Gastrocnemius medialis (tissue), 4 donors: Measurements from ENCODE around the gene PRDM8. TPM values are rescaled to one million over a fixed set of nuclear protein-coding genes. Genes with fewer than 3 reads are reported as not detected.

Experiments used
- ATAC-seq, 2 donors: fragments of 150-250 bp; one replicate each; pipeline ENCODE4 v1.9.1; 2016
- DNase-seq, 2 donors: peaks; one replicate each; pipeline ENCODE4 v3.0.0-alpha.2; 2019
- H3K27ac ChIP-seq, 4 donors: fragments of 200-600 bp; sonication (generic); 1 replicate in 1 of 4; 2 replicates in 3 of 4; pipeline ENCODE4 v1.5.1; 2016 to 2018; ENCODE audit warnings: mild to moderate bottlenecking in 2 of 4, moderate library complexity in 1 of 4
- H3K27me3 ChIP-seq, 3 donors: fragments of 200-600 bp; sonication (generic) in 2 of 3; 1 replicate in 1 of 3; 2 replicates in 2 of 3; pipeline versions ENCODE4 v1.5.1 to v1.6.0; 2016 to 2019; ENCODE audit warnings: mild to moderate bottlenecking in 1 of 3, moderate library complexity in 1 of 3
- H3K36me3 ChIP-seq, 2 donors: fragments of 200-600 bp; sonication (generic) in 1 of 2; one replicate each; pipeline ENCODE4 v1.5.1; 2017 to 2018
- H3K4me1 ChIP-seq, 2 donors: fragments of 200-600 bp; sonication (generic) in 1 of 2; one replicate each; pipeline ENCODE4 v1.5.1; 2016 to 2017; ENCODE audit warnings: mild to moderate bottlenecking in 2 of 2
- H3K4me3 ChIP-seq, 4 donors: fragments of 200-600 bp; sonication (generic) in 3 of 4; 1 replicate in 1 of 4; 2 replicates in 3 of 4; pipeline ENCODE4 v1.5.1; 2016 to 2019; ENCODE audit warnings: mild to moderate bottlenecking in 2 of 4
- H3K9me3 ChIP-seq, 3 donors: fragments of 200-600 bp; sonication (generic) in 2 of 3; 1 replicate in 1 of 3; 2 replicates in 2 of 3; pipeline ENCODE4 v1.5.1; 2016 to 2019
- CTCF ChIP-seq, 5 experiments: fragments of 450-650 bp in 3 of 5; fragments of 200-600 bp in 2 of 5; sonication (generic) in 2 of 5; IDR thresholded peaks in 4 of 5; conservative IDR thresholded peaks in 1 of 5; 1 replicate in 4 of 5; 2 replicates in 1 of 5; pipeline ENCODE4 v1.5.1; 2016 to 2019; ENCODE audit warnings: antibody characterized with exemption in 5 of 5, mild to moderate bottlenecking in 3 of 5, moderate library complexity in 3 of 5
- POLR2A ChIP-seq, 2 donors: fragments of 450-650 bp; IDR thresholded peaks; one replicate each; pipeline ENCODE4 v1.6.1; 2017; ENCODE audit warnings: antibody characterized with exemption in 2 of 2, mild to moderate bottlenecking in 2 of 2, moderate library complexity in 2 of 2
- in situ Hi-C, 4 donors: fragments of 200-750 bp; cut with MboI; loops; one replicate each; pipeline versions ENCODE4 v1.15.0 to v1.8.0; 2017; ENCODE audit warnings: low sequenced_read_pairs in 4 of 4
- intact Hi-C: fragments of 100-400 bp; cut with DNase I; formaldehyde crosslinking; loops from one replicate; pipeline ENCODE4 v1.15.1; 2023; ENCODE audit warnings: low total_unique reads
- total RNA-seq, 4 donors: library from RNA; depleted of rRNA; stranded (reverse); fragments of >200 nt; gene quantifications; one replicate each; pipeline versions ENCODE4 v1.1.0 to v1.2.3, GENCODE V29; 2016

Gene PRDM8
- total RNA-seq, 4 donors from 2014 or later: 0.24 to 2.7 (median 1.4) TPM

DNA sequence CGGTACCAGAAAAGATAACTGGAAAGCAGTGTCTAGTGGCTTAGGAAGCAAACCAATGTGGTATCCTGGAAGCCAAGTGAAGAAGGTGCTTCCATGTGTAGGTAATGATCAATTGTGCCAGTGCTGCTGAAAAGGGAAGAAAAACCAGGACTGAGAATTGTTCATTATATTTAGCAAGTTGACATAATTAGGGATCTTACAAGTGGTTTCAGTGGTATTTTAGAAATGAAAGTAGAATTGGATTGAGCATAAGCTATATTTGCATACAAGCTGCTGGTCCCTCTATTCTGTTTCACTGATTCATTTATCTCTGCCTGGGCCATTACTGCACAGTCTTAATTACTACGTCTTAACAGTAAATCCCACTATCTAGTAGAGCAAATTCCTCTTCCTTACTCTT, 32.3 kb downstream of the PRDM8 start:
- no peaks in the 10 kb centered on the region for H3K9me3 ChIP-seq
- H3K4me1 ChIP-seq: no peaks in the 10 kb centered on the region
- H3K36me3 ChIP-seq: no peaks in the 10 kb centered on the region
- no peak overlapping the region for H3K4me3 ChIP-seq
- DNase-seq (no peak), ATAC-seq (no peak)
- no peak overlapping the region for H3K27ac ChIP-seq
- in situ Hi-C loops (no loop called here), intact Hi-C loops (no loop called here)
- TF ChIP-seq POLR2A (IDR thresholded peaks at IDR 0.05) (no peak), CTCF (IDR thresholded peaks at IDR 0.05 in 4 of 5, conservative IDR thresholded peaks at IDR 0.05 in 1 of 5) (no peak)
- H3K27me3 ChIP-seq: peaks cover 0 to 12% (median 0%) of the 10 kb centered on the region in 3 donors

DNA sequence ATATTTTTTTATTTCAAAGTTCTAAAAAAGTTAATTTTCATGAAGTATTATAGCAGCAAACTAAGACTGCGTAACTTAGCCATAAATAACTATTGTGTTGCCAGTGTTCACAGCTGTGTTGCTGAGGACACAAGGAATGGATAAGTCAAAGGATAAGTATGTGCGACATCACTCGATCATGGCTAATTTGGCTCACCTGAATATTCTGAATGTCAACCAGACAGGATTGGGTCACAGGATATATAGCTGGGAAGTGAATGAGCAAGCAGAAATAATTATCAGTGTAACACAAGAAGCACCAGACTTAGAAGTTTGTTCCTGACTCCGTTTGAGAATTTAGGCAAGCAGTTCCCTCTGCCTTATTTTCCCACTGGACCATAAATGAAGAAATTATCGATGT, 33.9 kb downstream of the PRDM8 start:
- DNase-seq (no peak), ATAC-seq (no peak)
- intact Hi-C loops: no loop called here
- Histone ChIP-seq H3K27me3 (peaks cover 0 to 17% (median 0%) of the 10 kb centered on the region in 3 donors), H3K9me3 (no peaks in the 10 kb centered on the region), H3K36me3 (no peaks in the 10 kb centered on the region), H3K27ac (no peak overlapping the region), H3K4me1 (no peaks in the 10 kb centered on the region), H3K4me3 (no peak overlapping the region)
- no peak for TF ChIP-seq POLR2A (IDR thresholded peaks at IDR 0.05)
- TF ChIP-seq CTCF (IDR thresholded peaks at IDR 0.05 in 4 of 5, conservative IDR thresholded peaks at IDR 0.05 in 1 of 5): no peak
- in situ Hi-C loops: no loop called here

DNA sequence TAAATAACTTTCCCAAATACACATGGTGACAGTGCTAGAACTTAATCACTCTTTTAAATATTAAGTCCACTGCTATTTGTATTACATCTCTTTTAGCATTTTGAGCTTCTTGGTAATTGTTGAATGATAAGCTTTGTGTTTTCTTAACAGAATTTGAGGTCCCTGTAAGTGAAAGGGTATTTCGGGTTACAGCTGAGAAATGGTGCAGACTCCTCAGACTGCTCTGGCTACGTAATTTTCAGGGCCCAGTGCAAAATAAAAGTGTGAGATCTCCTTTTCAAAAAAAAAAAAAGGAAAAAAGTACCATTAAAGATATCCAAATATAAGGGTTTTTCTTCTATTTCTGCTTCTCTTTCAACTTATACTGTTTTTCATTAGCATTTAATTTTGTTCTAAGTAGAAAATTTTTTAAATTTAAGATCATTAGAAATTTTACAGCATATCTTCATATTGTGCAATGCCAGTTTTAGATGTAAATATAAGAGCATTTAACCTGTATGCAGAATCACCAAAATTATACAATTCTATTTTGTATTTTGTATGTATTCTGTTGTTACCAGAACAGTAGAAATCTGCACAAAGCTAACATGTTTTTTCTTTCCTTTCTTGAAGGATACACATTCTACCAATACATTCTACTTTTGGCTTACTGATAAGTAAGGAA, 35.5 kb downstream of the PRDM8 start:
- H3K27ac ChIP-seq: no peak overlapping the region
- H3K4me1 ChIP-seq: no peaks in the 10 kb centered on the region
- H3K27me3 ChIP-seq: peaks cover 0 to 14% (median 0%) of the 10 kb centered on the region in 3 donors
- intact Hi-C loops (no loop called here), in situ Hi-C loops (no loop called here)
- H3K9me3 ChIP-seq: no peaks in the 10 kb centered on the region
- ATAC-seq: no peak
- no peak for DNase-seq
- H3K4me3 ChIP-seq: no peak overlapping the region
- H3K36me3 ChIP-seq: no peaks in the 10 kb centered on the region
- no peak for TF ChIP-seq POLR2A (IDR thresholded peaks at IDR 0.05)
- no peak for TF ChIP-seq CTCF (IDR thresholded peaks at IDR 0.05 in 4 of 5, conservative IDR thresholded peaks at IDR 0.05 in 1 of 5)

DNA sequence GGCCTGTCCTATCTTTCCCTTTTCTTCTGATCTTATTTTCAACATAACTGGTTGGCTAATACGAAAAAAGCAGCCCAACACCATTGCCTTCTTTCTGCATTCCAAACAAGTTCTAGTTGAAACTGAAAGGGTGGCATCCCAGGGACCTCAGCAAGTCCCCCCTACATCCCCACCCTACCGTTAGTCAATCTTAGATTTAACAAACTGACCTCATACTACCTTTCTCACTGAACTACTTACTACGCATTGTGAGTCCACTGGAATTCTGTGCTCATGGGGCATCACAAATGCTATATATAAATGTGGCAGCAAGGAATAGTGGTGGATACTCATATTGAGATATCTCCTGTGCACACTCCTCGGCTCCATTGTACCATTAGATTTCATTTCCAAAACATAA, 36.1 kb downstream of the PRDM8 start:
- in situ Hi-C loops (no loop called here), intact Hi-C loops (no loop called here)
- Histone ChIP-seq H3K27me3 (peaks cover 0 to 14% (median 0%) of the 10 kb centered on the region in 3 donors), H3K4me3 (no peak overlapping the region), H3K27ac (no peak overlapping the region), H3K36me3 (no peaks in the 10 kb centered on the region), H3K4me1 (no peaks in the 10 kb centered on the region), H3K9me3 (no peaks in the 10 kb centered on the region)
- DNase-seq (no peak), ATAC-seq (no peak)
- TF ChIP-seq CTCF (IDR thresholded peaks at IDR 0.05 in 4 of 5, conservative IDR thresholded peaks at IDR 0.05 in 1 of 5) (no peak), POLR2A (IDR thresholded peaks at IDR 0.05) (no peak)

DNA sequence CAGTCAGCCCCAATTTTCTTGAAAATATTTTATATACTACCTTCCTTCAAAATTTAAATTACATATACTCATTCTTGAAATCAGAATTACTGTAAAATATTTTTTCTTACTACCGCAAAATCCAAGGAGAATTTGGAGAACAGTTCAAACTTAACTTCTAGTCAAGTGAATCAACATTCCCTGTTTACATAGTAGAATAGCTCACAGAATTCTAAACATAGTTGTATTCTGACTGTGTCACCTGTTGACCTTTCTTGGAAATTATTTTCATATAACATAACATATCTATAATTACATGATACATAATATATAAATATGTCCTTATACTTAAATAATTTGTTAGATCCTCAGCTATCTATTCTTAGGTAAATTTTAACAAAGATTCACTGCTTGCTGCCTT, 38.1 kb downstream of the PRDM8 start:
- Histone ChIP-seq H3K36me3 (no peaks in the 10 kb centered on the region), H3K4me1 (no peaks in the 10 kb centered on the region), H3K27me3 (peaks cover 0 to 12% (median 0%) of the 10 kb centered on the region in 3 donors), H3K9me3 (no peaks in the 10 kb centered on the region), H3K27ac (no peak overlapping the region), H3K4me3 (no peak overlapping the region)
- DNase-seq: no peak
- no peak for TF ChIP-seq POLR2A (IDR thresholded peaks at IDR 0.05)
- in situ Hi-C loops: no loop called here
- ATAC-seq: no peak
- intact Hi-C loops: no loop called here
